ENCODE results near the gene PCDH17.

Gene PCDH17

DNA sequence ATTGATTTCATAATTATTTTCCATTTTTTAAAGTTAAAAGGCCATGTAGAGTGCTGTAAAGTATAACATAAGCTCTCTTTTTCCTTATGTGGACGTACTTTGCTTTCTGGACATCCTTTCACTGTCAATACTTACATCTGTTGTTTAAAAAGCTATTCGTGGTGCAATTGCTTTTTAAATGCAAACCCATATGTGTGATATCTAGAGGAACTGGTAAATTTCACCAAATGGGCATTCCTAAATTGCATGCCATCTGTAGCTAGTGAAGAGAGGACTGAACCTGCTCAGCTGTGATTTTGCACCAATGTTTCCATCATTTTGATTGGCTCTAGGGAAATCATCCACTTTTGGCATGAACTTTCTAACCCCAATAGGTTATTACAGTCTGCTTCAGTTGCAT lies 129.4 kb downstream of the PCDH17 start:
- H3K9me3 Mint-ChIP-seq, result no peaks in the 10 kb centered on the region
- H3K27ac Mint-ChIP-seq, result no peak overlapping the region
- H3K4me1 Mint-ChIP-seq, result peaks cover 5% of the 10 kb centered on the region
- no peaks in the 10 kb centered on the region for H3K36me3 Mint-ChIP-seq (ENCODE audit: low read depth)
- H3K4me3 Mint-ChIP-seq, result no peak overlapping the region
- no peak for DNase-seq
- TF ChIP-seq, protein P1, sequence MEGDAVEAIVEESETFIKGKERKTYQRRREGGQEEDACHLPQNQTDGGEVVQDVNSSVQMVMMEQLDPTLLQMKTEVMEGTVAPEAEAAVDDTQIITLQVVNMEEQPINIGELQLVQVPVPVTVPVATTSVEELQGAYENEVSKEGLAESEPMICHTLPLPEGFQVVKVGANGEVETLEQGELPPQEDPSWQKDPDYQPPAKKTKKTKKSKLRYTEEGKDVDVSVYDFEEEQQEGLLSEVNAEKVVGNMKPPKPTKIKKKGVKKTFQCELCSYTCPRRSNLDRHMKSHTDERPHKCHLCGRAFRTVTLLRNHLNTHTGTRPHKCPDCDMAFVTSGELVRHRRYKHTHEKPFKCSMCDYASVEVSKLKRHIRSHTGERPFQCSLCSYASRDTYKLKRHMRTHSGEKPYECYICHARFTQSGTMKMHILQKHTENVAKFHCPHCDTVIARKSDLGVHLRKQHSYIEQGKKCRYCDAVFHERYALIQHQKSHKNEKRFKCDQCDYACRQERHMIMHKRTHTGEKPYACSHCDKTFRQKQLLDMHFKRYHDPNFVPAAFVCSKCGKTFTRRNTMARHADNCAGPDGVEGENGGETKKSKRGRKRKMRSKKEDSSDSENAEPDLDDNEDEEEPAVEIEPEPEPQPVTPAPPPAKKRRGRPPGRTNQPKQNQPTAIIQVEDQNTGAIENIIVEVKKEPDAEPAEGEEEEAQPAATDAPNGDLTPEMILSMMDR (IDR thresholded peaks at IDR 0.05), result no peak
- peaks cover 2% of the 10 kb centered on the region for H3K27me3 Mint-ChIP-seq (ENCODE audit: low read depth, poor library complexity)

DNA sequence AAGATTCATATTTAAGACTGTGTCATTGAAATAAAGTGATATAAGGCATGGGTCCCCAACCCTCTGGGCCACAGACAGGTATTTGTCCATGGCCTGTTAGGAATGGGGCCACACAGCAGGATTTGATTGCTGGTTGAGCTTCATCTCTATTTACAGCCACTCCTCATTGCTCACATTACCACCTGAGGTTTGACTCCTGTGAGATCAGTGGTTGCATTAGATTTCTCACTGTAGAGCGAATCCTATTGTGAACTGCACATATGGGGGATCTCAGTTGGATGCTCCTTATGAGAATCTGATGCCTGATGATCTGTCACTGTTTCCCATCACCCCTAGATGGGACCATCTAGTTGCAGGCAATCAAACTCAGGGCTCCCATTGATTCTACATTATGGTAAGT lies 132.1 kb downstream of the PCDH17 start:
- TF ChIP-seq, protein P1 (IDR thresholded peaks at IDR 0.05), result no peak
- Mint-ChIP-seq H3K36me3 (ENCODE audit: low read depth) (no peaks in the 10 kb centered on the region), H3K4me3 (no peak overlapping the region), H3K27ac (no peak overlapping the region), H3K9me3 (no peaks in the 10 kb centered on the region), H3K27me3 (ENCODE audit: low read depth, poor library complexity) (no peaks in the 10 kb centered on the region), H3K4me1 (peaks cover 3% of the 10 kb centered on the region)
- DNase-seq, result no peak
